ENCODE results near the gene NRXN3. TPM values are rescaled to one million over a fixed set of nuclear protein-coding genes. Genes with fewer than 3 reads are reported as not detected.

The NRXN3 gene
- total and polyA plus RNA-seq, 11 donors, result 0.19 to 2.2 (median 1.1) TPM

DNA sequence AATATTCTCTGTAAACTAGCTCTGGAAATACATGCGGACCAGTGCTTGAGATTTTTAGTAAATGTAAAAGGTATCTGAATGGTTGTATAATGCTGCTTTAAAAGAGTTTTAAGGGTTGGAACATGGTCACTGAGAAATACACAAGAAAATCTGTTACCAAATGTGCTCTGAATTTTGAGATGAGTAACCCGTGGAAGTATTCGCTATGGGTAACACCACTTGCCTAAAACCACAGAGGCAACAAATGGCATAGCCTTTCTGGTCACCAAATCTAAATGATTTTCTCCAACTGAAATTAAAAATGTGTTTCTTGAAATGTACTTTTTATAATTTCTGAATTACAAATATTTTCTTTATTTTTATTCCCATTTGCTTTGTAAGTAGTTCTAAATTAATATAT lies 1295.5 kb downstream of the NRXN3 start:
- no peak for ATAC-seq
- no peak overlapping the region for H3K27ac ChIP-seq
- H3K4me3 ChIP-seq, result no peak overlapping the region
- no peak for DNase-seq
- WGBS, 4 donors, result 89 to 93% (median 90%) methylated on average over 3 of the region's 3 CpGs
- no peaks in the 10 kb centered on the region for H3K9me3 ChIP-seq
- no peaks in the 10 kb centered on the region for H3K36me3 ChIP-seq
- TF ChIP-seq, protein P1, sequence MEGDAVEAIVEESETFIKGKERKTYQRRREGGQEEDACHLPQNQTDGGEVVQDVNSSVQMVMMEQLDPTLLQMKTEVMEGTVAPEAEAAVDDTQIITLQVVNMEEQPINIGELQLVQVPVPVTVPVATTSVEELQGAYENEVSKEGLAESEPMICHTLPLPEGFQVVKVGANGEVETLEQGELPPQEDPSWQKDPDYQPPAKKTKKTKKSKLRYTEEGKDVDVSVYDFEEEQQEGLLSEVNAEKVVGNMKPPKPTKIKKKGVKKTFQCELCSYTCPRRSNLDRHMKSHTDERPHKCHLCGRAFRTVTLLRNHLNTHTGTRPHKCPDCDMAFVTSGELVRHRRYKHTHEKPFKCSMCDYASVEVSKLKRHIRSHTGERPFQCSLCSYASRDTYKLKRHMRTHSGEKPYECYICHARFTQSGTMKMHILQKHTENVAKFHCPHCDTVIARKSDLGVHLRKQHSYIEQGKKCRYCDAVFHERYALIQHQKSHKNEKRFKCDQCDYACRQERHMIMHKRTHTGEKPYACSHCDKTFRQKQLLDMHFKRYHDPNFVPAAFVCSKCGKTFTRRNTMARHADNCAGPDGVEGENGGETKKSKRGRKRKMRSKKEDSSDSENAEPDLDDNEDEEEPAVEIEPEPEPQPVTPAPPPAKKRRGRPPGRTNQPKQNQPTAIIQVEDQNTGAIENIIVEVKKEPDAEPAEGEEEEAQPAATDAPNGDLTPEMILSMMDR (IDR thresholded peaks at IDR 0.05), result no peak
- TF ChIP-seq POLR2A (IDR thresholded peaks at IDR 0.05), result no peak
- intact Hi-C loops (cut with DNase I), result no loop called here
- no peaks in the 10 kb centered on the region for H3K27me3 ChIP-seq
- H3K4me1 ChIP-seq, result no peaks in the 10 kb centered on the region

DNA sequence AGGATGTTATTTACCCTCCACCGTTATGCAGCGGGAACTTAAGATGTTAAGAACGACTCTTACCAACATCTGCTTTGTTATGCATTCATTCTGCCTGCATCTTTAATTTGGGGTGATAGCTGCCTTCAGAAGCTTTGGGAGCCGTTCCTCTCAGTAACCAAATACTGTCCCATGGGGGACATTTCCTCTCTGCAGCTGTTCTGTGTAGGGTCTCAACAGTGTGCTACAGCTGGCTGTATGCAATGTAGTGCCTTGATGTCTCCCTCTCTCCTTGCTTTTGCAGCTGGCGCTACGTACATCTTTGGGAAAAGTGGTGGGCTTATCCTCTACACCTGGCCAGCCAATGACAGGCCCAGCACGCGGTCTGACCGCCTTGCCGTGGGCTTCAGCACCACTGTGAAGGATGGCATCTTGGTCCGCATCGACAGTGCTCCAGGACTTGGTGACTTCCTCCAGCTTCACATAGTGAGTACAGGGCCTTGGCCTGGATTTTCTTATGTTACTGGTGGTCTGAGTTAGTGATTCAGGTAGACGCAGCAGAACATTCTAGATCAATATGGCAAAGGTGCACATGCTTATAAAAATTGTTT lies 1296.9 kb downstream of the NRXN3 start:
- WGBS, 4 donors, result 80 to 88% (median 85%) methylated on average over 12 to 13 of the region's 13 CpGs
- intact Hi-C loops (cut with DNase I), result no loop called here
- Histone ChIP-seq H3K36me3 (no peaks in the 10 kb centered on the region), H3K27ac (no peak overlapping the region), H3K9me3 (no peaks in the 10 kb centered on the region), H3K27me3 (no peaks in the 10 kb centered on the region), H3K4me3 (no peak overlapping the region), H3K4me1 (no peaks in the 10 kb centered on the region)
- ATAC-seq, result no peak
- TF ChIP-seq POLR2A (IDR thresholded peaks at IDR 0.05), result no peak
- TF ChIP-seq, protein P1 (IDR thresholded peaks at IDR 0.05), result no peak
- DNase-seq, result no peak

DNA sequence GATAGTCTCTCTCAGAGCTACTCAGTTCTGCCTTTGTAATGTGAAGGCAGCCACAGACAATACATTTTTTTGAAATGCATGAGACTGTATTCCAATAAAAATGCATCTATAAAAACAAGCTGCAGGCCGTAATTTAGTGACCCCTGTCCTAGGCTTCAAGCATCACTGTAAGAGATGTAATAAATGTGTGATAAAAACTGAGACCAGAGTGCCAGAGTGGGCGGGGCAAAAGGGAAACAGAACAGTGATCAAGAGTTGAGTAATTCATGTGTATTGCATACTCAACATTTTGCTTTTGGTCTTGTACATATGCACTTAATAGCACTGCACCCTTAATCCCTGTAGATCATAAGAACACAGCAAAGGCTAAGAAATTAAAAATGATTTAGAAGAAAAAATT lies 1297.7 kb downstream of the NRXN3 start:
- intact Hi-C loops (cut with DNase I), result no loop called here
- H3K27ac ChIP-seq, result no peak overlapping the region
- no peaks in the 10 kb centered on the region for H3K4me1 ChIP-seq
- WGBS, 4 donors, result 69 to 87% (median 74%) methylated on average over 2 of the region's 2 CpGs
- H3K36me3 ChIP-seq, result no peaks in the 10 kb centered on the region
- DNase-seq, result no peak
- TF ChIP-seq POLR2A (IDR thresholded peaks at IDR 0.05), result no peak
- TF ChIP-seq, protein P1 (IDR thresholded peaks at IDR 0.05), result no peak
- H3K27me3 ChIP-seq, result no peaks in the 10 kb centered on the region
- no peaks in the 10 kb centered on the region for H3K9me3 ChIP-seq
- no peak for ATAC-seq
- no peak overlapping the region for H3K4me3 ChIP-seq

DNA sequence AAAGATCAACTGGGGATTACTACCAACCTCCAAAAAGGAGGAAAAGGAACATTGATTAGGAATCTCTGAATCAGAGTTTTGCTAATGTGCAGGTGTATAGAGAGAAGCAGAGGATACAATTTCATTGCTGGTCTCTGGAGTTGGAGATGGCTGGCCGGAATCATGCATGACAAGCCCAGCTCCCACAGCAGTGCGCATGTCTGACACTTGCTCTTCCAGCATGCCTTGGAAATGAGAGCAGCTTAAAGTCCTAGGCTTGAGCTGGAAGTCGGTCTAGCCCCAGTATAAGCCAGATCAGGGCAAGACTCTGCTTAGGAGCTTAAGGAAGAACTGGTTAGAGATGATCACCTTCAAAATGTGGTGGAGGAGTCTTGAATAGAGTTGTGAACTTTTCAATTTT lies 1298.3 kb downstream of the NRXN3 start:
- H3K27ac ChIP-seq, result no peak overlapping the region
- H3K36me3 ChIP-seq, result no peaks in the 10 kb centered on the region
- H3K4me3 ChIP-seq, result no peak overlapping the region
- H3K4me1 ChIP-seq, result no peaks in the 10 kb centered on the region
- TF ChIP-seq, protein P1 (IDR thresholded peaks at IDR 0.05), result no peak
- no peak for TF ChIP-seq POLR2A (IDR thresholded peaks at IDR 0.05)
- H3K27me3 ChIP-seq, result no peaks in the 10 kb centered on the region
- ATAC-seq, result no peak
- 76 to 90% (median 85%) methylated on average over 3 of the region's 3 CpGs for WGBS, 4 donors
- intact Hi-C loops (cut with DNase I), result no loop called here
- DNase-seq, result no peak
- H3K9me3 ChIP-seq, result no peaks in the 10 kb centered on the region

Data from heart left ventricle (tissue), 16 donors.